MCF 10A (cell line): Measurements from ENCODE around the gene FILIP1L. TPM values are rescaled to one million over a fixed set of nuclear protein-coding genes. Genes with fewer than 3 reads are reported as not detected.

ENCODE experiments used
- BruUV-seq: library from RNA; stranded (reverse); fragments of 400-500 nt; replicated peaks from 2 replicates; lab custom pipeline; 2021; lab: Mats Ljungman, UMichigan
- CTCF ChIA-PET: fragments of 300-600 bp; sonication (Branson Sonifier 250); formaldehyde crosslinking; extraction: SDS; loops from one replicate; lab custom pipeline; 2021; ENCODE audit warnings: antibody characterized with exemption, inconsistent platforms; lab: Yijun Ruan, JAX
- POLR2A ChIA-PET: fragments of 300-600, 350-650 bp; sonication (Branson Sonifier 250); formaldehyde crosslinking; extraction: SDS; loops from one replicate; lab custom pipeline; 2020; ENCODE audit warnings: antibody characterized with exemption, inconsistent platforms; lab: Yijun Ruan, JAX
- DNase-seq: peaks from one replicate; pipeline ENCODE4 v3.0.0-alpha.2; 2018; ENCODE audit not compliant: unreplicated experiment
- H3K27ac Mint-ChIP-seq: one replicate; pipeline ENCODE4 v1.8.0; 2022; ENCODE audit warnings: mild to moderate bottlenecking, low read depth, mixed read lengths; ENCODE audit not compliant: unreplicated experiment
- H3K27me3 Mint-ChIP-seq: one replicate; pipeline ENCODE4 v1.8.0; 2022; ENCODE audit warnings: mixed read lengths; ENCODE audit not compliant: insufficient read depth, unreplicated experiment
- H3K36me3 Mint-ChIP-seq: one replicate; pipeline ENCODE4 v1.8.0; 2022; ENCODE audit warnings: mild to moderate bottlenecking, moderate library complexity, mixed read lengths; ENCODE audit not compliant: insufficient read depth, unreplicated experiment
- H3K4me1 Mint-ChIP-seq: one replicate; pipeline ENCODE4 v1.8.0; 2022; ENCODE audit warnings: mixed read lengths; ENCODE audit not compliant: insufficient read depth, unreplicated experiment
- H3K4me3 Mint-ChIP-seq: one replicate; pipeline ENCODE4 v1.8.0; 2022; ENCODE audit warnings: mild to moderate bottlenecking, moderate library complexity, mixed read lengths; ENCODE audit not compliant: unreplicated experiment
- H3K9me3 Mint-ChIP-seq: one replicate; pipeline ENCODE4 v1.8.0; 2022; ENCODE audit warnings: mixed read lengths; ENCODE audit not compliant: unreplicated experiment
- CTCF ChIP-seq: fragments of 200-600 bp; IDR thresholded peaks from one replicate; pipeline ENCODE4 v1.8.0; 2022; ENCODE audit warnings: antibody characterized with exemption, mild to moderate bottlenecking; ENCODE audit not compliant: unreplicated experiment
- intact Hi-C: fragments of 100-400 bp; cut with micrococcal nuclease; formaldehyde crosslinking; loops from 2 replicates; pipeline ENCODE4 v1.14.1; 2022
- total RNA-seq: library from RNA; stranded (reverse); gene quantifications from 2 replicates; pipeline ENCODE4 v1.2.3, GENCODE V29; 2022

The FILIP1L gene
- total RNA-seq, 1 experiment from 2014 or later: 2.4 TPM

- no peak overlapping the region for H3K4me3 Mint-ChIP-seq
- H3K4me1 Mint-ChIP-seq: no peaks in the 10 kb centered on the region
- TF ChIP-seq CTCF: no peak
- H3K27me3 Mint-ChIP-seq: no peaks in the 10 kb centered on the region
- intact Hi-C loops: no loop called here
- DNase-seq: no peak
- no peaks in the 10 kb centered on the region for H3K9me3 Mint-ChIP-seq
- peaks cover 10% of the 10 kb centered on the region for H3K36me3 Mint-ChIP-seq
- BruUV-seq: no TSS peak
- H3K27ac Mint-ChIP-seq: no peak overlapping the region
- POLR2A ChIA-PET: interaction anchor here (0.7 kb wide), 1 partner anchor 198 kb away, joined by 3 read pairs; no protein-coding TSS in a partner anchor
- CTCF ChIA-PET: interaction anchor here (0.8 to 1.7 kb wide), 3 partner anchors 14 to 47 kb away, joined by 3 to 4 read pairs (median 3); no protein-coding TSS in a partner anchor
Measured at GRCh38 chr3:100082714-100083113, 31.6 kb downstream of the FILIP1L start.

- Mint-ChIP-seq H3K4me3 (no peak overlapping the region), H3K36me3 (peaks cover 10% of the 10 kb centered on the region), H3K27ac (no peak overlapping the region), H3K27me3 (no peaks in the 10 kb centered on the region), H3K9me3 (no peaks in the 10 kb centered on the region), H3K4me1 (no peaks in the 10 kb centered on the region)
- no TSS peak for BruUV-seq
- ChIA-PET CTCF (interaction anchor here (0.8 to 1.7 kb wide), 3 partner anchors 13 to 47 kb away, joined by 3 to 4 read pairs (median 3); no protein-coding TSS in a partner anchor), POLR2A (no interaction called here)
- no peak for TF ChIP-seq CTCF
- intact Hi-C loops: no loop called here
- DNase-seq: no peak
Measured at GRCh38 chr3:100081986-100082692, 32.2 kb downstream of the FILIP1L start.

- intact Hi-C loops: no loop called here
- BruUV-seq: no TSS peak
- TF ChIP-seq CTCF: no peak
- Mint-ChIP-seq H3K36me3 (peaks cover 10% of the 10 kb centered on the region), H3K27ac (no peak overlapping the region), H3K9me3 (no peaks in the 10 kb centered on the region), H3K4me1 (no peaks in the 10 kb centered on the region), H3K27me3 (no peaks in the 10 kb centered on the region), H3K4me3 (no peak overlapping the region)
- DNase-seq: no peak
- CTCF ChIA-PET: interaction anchor here (1.7 kb wide), 1 partner anchor 12 kb away, joined by 4 read pairs; no protein-coding TSS in a partner anchor
- POLR2A ChIA-PET: no interaction called here
Measured at GRCh38 chr3:100081311-100081710, 33.0 kb downstream of the FILIP1L start.

GRCh38 chr3:100080573-100080972 is 33.7 kb downstream of the FILIP1L start:
- no peak for TF ChIP-seq CTCF
- DNase-seq: no peak
- H3K36me3 Mint-ChIP-seq: peaks cover 10% of the 10 kb centered on the region
- intact Hi-C loops: no loop called here
- H3K4me1 Mint-ChIP-seq: no peaks in the 10 kb centered on the region
- BruUV-seq: no TSS peak
- H3K9me3 Mint-ChIP-seq: no peaks in the 10 kb centered on the region
- H3K27ac Mint-ChIP-seq: no peak overlapping the region
- no peak overlapping the region for H3K4me3 Mint-ChIP-seq
- POLR2A ChIA-PET: interaction anchor here (0.6 kb wide), 1 partner anchor 187 kb away, joined by 3 read pairs; no protein-coding TSS in a partner anchor
- H3K27me3 Mint-ChIP-seq: no peaks in the 10 kb centered on the region
- CTCF ChIA-PET: interaction anchor here (0.6 to 1.2 kb wide), 3 partner anchors 9 to 12 kb away, joined by 3 to 8 read pairs (median 4); no protein-coding TSS in a partner anchor
